DOHH2 (cell line): ENCODE measurements around the gene LHFPL6.
"Not testable (repeated sequence)": the region's sequence is repeated elsewhere in the genome, so short reads cannot be mapped to it uniquely, and the experiment has no call there.

Source experiments
- CTCF ChIP-seq: fragments of 200-600 bp; sonication (generic); IDR thresholded peaks from one replicate; pipeline ENCODE4 v1.5.1; 2014; ENCODE audit warnings: antibody characterized with exemption, mild to moderate bottlenecking, low read depth, low read length; ENCODE audit not compliant: poor library complexity, severe bottlenecking
- EZH2phosphoT487 ChIP-seq: fragments of 200-600 bp; sonication (generic); IDR thresholded peaks from 2 replicates; pipeline ENCODE4 v1.6.1; 2017; ENCODE audit warnings: borderline replicate concordance, mild to moderate bottlenecking, antibody characterized with exemption, low read length, moderate library complexity, mixed read lengths

GRCh38 chr13:39338114-39338513, 264.9 kb downstream of the LHFPL6 start:
- TF ChIP-seq CTCF, EZH2phosphoT487: not testable (repeated sequence)
